Colonic mucosa (tissue), 4 donors: Measurements from ENCODE around the gene SLC24A3. TPM values are rescaled to one million over a fixed set of nuclear protein-coding genes. Genes with fewer than 3 reads are reported as not detected.

Source experiments
- DNase-seq: peaks from one replicate; pipeline ENCODE4 v3.0.0-alpha.2; 2020
- H3K27ac ChIP-seq: fragments of 200-600 bp; one replicate; pipeline ENCODE4 v1.8.0; 2021
- H3K27me3 ChIP-seq: fragments of 200-600 bp; one replicate; pipeline ENCODE4 v1.8.0; 2021
- H3K36me3 ChIP-seq: fragments of 200-600 bp; one replicate; pipeline ENCODE4 v1.8.0; 2021
- H3K4me1 ChIP-seq: fragments of 200-600 bp; one replicate; pipeline ENCODE4 v1.8.0; 2021; ENCODE audit warnings: mild to moderate bottlenecking
- H3K4me3 ChIP-seq: fragments of 200-600 bp; one replicate; pipeline ENCODE4 v1.8.0; 2021
- H3K9ac ChIP-seq, 2 donors: one replicate each; pipeline ENCODE4 v1.7.0; 2013; ENCODE audit warnings: control low read depth in 2 of 2, low read depth in 2 of 2, low read length in 2 of 2
- H3K9me3 ChIP-seq: fragments of 200-600 bp; one replicate; pipeline ENCODE4 v1.8.0; 2021
- CTCF ChIP-seq: fragments of 200-600 bp; IDR thresholded peaks from one replicate; pipeline ENCODE4 v1.8.0; 2022; ENCODE audit warnings: antibody characterized with exemption, mild to moderate bottlenecking
- intact Hi-C: fragments of 100-400 bp; cut with DNase I; formaldehyde crosslinking; loops from one replicate; pipeline ENCODE4 v1.14.1; 2022
- total RNA-seq, 2 donors: library from RNA; stranded (reverse); fragmentation: NEBNext Ultra II Directional in 1 of 2; extraction: Animal tissue kit (Norgen Biotek cat#: 25700) in 1 of 2; gene quantifications; one replicate each; pipeline ENCODE4 v1.2.1, GENCODE V29; 2021
- donor health status: healthy.
- donor health status: DM: no; HTN: no; CAD: no.
- donor health status: DM: no; HTN: no; CAD: no.

The SLC24A3 gene
- total RNA-seq, 2 donors from 2014 or later, result 3.6 to 6.6 TPM

- no peaks in the 10 kb centered on the region for H3K27me3 ChIP-seq
- H3K4me3 ChIP-seq, result no peak overlapping the region
- H3K9ac ChIP-seq, result no peak overlapping the region
- intact Hi-C loops, result loop anchor here (10.0 kb wide), 1 partner anchor 315 kb away; no protein-coding TSS in a partner anchor
- DNase-seq, result no peak
- H3K36me3 ChIP-seq, result no peaks in the 10 kb centered on the region
- H3K9me3 ChIP-seq, result no peaks in the 10 kb centered on the region
- TF ChIP-seq CTCF, result no peak
- no peak overlapping the region for H3K27ac ChIP-seq
- H3K4me1 ChIP-seq, result no peaks in the 10 kb centered on the region
Measured at GRCh38 chr20:19679900-19680495, 467.6 kb downstream of the SLC24A3 start.

- H3K4me3 ChIP-seq, result no peak overlapping the region
- no peak overlapping the region for H3K9ac ChIP-seq
- no peak for TF ChIP-seq CTCF
- H3K9me3 ChIP-seq, result no peaks in the 10 kb centered on the region
- H3K4me1 ChIP-seq, result no peaks in the 10 kb centered on the region
- no peaks in the 10 kb centered on the region for H3K36me3 ChIP-seq
- H3K27ac ChIP-seq, result no peak overlapping the region
- intact Hi-C loops, result loop anchor here (10.0 kb wide), 1 partner anchor 313 kb away; no protein-coding TSS in a partner anchor
- DNase-seq, result no peak
- no peaks in the 10 kb centered on the region for H3K27me3 ChIP-seq
Measured at GRCh38 chr20:19682249-19682648, 469.8 kb downstream of the SLC24A3 start.

- intact Hi-C loops, result loop anchor here (10.0 kb wide), 1 partner anchor 312 kb away; no protein-coding TSS in a partner anchor
Measured at GRCh38 chr20:19683188-19683587, 470.7 kb downstream of the SLC24A3 start.

GRCh38 chr20:19683822-19684221 lies 471.4 kb downstream of the SLC24A3 start:
- Histone ChIP-seq H3K27me3 (no peaks in the 10 kb centered on the region), H3K36me3 (no peaks in the 10 kb centered on the region), H3K27ac (no peak overlapping the region), H3K9me3 (no peaks in the 10 kb centered on the region), H3K9ac (no peak overlapping the region), H3K4me3 (no peak overlapping the region), H3K4me1 (no peaks in the 10 kb centered on the region)
- intact Hi-C loops, result loop anchor here (10.0 kb wide), 1 partner anchor 311 kb away; no protein-coding TSS in a partner anchor
- DNase-seq, result no peak
- no peak for TF ChIP-seq CTCF

More at GRCh38 chr20:19683188-19683587, 470.7 kb downstream of the SLC24A3 start:
- H3K27me3 ChIP-seq, result no peaks in the 10 kb centered on the region
- no peak overlapping the region for H3K27ac ChIP-seq
- no peaks in the 10 kb centered on the region for H3K36me3 ChIP-seq
- no peaks in the 10 kb centered on the region for H3K4me1 ChIP-seq
- H3K9ac ChIP-seq, result no peak overlapping the region
- no peak overlapping the region for H3K4me3 ChIP-seq
- TF ChIP-seq CTCF, result no peak
- H3K9me3 ChIP-seq, result no peaks in the 10 kb centered on the region
- no peak for DNase-seq

GRCh38 chr20:19688031-19688806 lies 475.8 kb downstream of the SLC24A3 start:
- Histone ChIP-seq H3K9ac (no peak overlapping the region), H3K4me1 (no peaks in the 10 kb centered on the region)
- TF ChIP-seq CTCF, result peak; percentile 65

More at GRCh38 chr20:19688031-19688806, 475.8 kb downstream of the SLC24A3 start:
- Histone ChIP-seq H3K4me3 (no peak overlapping the region), H3K9me3 (no peaks in the 10 kb centered on the region), H3K27ac (no peak overlapping the region), H3K27me3 (no peaks in the 10 kb centered on the region), H3K36me3 (no peaks in the 10 kb centered on the region)
- intact Hi-C loops, result loop anchor here (10.0 kb wide), 1 partner anchor 307 kb away; no protein-coding TSS in a partner anchor
- DNase-seq, result peak; percentile 82
